ENCODE results near the gene BARX2. TPM values are rescaled to one million over a fixed set of nuclear protein-coding genes. Genes with fewer than 3 reads are reported as not detected.
"Not testable (repeated sequence)": the region's sequence is repeated elsewhere in the genome, so short reads cannot be mapped to it uniquely, and the experiment has no call there.

Gene BARX2, protein sequence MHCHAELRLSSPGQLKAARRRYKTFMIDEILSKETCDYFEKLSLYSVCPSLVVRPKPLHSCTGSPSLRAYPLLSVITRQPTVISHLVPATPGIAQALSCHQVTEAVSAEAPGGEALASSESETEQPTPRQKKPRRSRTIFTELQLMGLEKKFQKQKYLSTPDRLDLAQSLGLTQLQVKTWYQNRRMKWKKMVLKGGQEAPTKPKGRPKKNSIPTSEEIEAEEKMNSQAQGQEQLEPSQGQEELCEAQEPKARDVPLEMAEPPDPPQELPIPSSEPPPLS
- polyA plus RNA-seq (ENCODE audit: insufficient read length in 12 of 12), result 1 to 10 TPM in 6 of 12 donors, under 1 TPM in 4, not detected in 2; 0.48 to 7.9 (median 1.3) TPM
- long read RNA-seq, donor 1, result 0 reads
- long read RNA-seq, donor 2, partial matches to known transcripts, result 0 of 2 reads
- long read RNA-seq, donor 2, other reads (novel, unspliced or antisense), result 0 of 2 reads
- long read RNA-seq, donor 3, partial matches to known transcripts, result 0 of 1 reads
- long read RNA-seq, donor 3, other reads (novel, unspliced or antisense), result 0 of 1 reads
- long read RNA-seq, donor 4, partial matches to known transcripts, result 0 of 1 reads
- long read RNA-seq, donor 4, other reads (novel, unspliced or antisense), result 0 of 1 reads
- long read RNA-seq, donor 5, result 0 reads
- long read RNA-seq, donor 6, result 0 reads
- long read RNA-seq, donor 7, partial matches to known transcripts, result 0 of 1 reads
- long read RNA-seq, donor 7, other reads (novel, unspliced or antisense), result 0 of 1 reads
- long read RNA-seq, donor 8, result 0 reads
- long read RNA-seq, donor 9, result 0 reads
- long read RNA-seq, donor 10, result 0 reads
- long read RNA-seq, donor 11, partial matches to known transcripts, result 0 of 2 reads
- long read RNA-seq, donor 11, other reads (novel, unspliced or antisense), result 0 of 2 reads

DNA sequence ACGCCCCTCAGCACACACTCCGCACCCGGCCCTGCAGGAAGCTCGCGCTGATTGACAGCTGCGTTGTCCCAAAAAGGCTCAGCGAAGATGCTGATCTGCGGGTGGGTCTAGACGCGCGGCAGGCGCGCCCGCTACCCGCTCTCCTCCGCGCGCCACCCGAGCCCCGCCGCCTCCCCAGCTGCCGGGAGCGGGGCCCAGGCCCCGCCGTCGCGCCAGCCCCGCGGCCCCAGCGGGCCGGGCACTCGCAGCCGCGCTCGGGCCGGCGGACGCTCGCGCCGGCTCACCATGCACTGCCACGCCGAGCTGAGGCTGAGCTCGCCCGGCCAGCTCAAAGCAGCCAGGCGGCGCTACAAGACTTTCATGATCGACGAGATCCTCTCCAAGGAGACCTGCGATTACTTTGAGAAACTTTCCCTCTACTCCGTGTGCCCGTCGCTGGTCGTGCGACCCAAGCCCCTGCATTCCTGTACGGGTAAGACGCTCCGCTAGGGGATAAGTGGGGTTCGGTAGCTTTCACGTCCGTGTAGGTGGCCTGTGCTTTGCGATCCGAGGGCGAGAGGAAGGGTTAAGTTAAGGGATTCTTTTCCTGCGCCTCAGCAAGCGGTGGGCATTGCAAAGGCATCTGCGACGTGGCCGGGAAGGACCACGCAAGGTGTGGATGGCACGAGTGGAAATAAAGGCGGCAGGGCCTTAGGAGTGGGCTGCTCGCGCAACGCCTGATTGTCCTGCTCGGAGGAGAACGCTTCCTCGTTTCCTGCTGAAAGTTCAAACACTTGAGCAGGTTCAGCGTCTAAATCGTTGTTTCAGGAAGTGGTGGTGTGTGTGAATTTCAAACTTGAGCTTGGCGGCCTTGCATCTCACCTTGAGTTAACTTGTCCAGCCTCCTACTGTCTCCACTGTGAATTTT lies at the start of gene BARX2:
Gene BARX2, plus strand, starts transcription at position 98 of the 907 bp plus-strand sequence. Its CDS starts 188 bp downstream, at position 286.
- peak; percentile 61 for DNase-seq

DNA sequence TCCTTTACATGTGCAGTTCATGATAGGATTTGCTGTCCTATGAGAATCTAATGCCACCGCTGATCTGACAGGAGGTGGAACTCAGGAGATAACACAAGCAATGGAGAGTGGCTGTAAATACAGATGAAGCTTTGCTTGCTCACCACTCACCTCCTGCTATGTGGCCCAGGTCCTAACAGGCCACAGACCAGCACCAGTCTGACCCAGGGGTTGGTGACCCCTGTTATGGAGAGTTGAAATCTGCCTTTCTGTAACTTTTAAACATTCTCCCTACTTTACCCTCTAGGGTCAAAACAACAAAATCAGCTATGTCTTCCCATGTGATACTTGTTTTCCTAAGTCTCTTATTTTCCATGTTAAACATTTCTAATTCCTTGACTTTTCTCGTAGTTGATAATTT lies 48.7 kb upstream of the BARX2 start:
- no peak for DNase-seq

DNA sequence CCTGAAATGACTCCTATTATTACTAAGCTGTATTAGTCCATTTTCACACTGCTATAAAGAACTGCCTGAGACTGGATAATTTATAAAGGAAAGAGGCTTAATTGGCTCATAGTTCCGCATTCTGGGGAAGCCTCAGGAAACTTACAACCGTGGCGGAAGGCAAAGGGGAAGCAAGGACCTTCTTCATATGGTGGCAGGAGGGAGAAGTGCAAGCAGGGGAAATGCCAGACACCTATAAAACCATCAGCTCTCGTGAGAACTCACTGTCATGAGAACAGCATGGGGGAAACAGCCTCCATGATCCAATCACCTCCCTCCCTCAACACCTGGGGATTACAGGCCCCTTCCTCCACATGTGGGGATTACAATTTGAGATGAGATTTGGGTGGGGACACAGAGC lies 47.9 kb upstream of the BARX2 start:
- DNase-seq, result not testable (repeated sequence)

DNA sequence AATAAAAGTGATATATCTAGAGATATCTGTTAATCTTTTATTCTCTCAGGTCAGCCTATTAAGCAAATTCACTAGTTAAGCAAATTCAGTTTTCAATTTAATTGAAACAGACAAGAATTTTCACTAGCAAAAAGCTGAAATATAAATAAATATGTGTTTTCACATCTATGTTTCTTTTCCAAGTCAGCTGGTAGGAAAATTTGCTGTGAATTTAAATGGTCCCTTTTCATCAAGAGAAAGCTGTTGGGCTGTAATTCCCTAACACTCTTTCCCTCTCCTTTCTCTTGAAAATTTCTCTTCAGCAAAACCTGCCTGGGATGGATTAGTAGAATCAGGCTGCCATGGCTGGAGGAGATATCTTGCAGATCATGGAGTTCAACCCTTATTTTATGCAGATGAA lies 46.9 kb upstream of the BARX2 start:
- DNase-seq, result no peak

DNA sequence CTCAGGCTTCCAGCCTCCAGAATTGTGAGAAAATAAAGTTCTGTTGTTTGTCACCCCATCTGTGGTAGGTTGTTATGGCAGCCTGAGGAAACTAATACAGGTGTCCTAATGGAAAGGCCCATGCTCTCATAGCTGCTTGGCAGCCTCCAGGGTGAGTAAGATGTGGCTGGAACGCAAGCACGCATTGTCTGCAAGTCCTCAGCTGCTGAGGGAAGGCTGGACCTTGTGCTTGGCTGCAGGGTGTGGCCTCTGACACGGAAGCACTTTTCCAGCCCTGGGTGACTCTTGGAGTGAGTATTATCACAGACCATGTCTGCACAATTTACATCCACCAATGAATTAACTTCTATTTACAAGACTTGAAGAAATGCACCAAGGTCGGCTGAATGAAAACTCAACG lies 44.4 kb upstream of the BARX2 start:
- DNase-seq, result no peak

DNA sequence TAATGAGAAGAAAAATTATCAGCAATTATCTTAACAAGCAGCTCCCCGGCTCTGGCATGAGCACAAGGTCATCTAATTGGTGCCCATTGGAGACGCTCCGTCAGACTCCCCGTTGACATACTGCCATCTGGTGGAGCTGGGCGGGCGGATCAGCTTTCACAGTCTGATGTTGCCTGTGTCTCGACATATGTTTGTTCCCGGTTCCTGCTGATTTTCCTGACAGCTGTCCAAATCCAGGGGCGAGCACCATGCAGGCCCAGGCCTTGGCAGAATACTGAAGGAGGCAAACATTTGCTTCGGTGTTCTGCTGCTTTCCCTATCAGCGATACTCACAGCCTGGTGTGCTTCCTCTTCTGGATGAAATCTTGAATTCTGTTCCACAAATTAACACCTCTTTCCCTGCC lies 43.8 kb upstream of the BARX2 start:
- peak; percentile 86 for DNase-seq

DNA sequence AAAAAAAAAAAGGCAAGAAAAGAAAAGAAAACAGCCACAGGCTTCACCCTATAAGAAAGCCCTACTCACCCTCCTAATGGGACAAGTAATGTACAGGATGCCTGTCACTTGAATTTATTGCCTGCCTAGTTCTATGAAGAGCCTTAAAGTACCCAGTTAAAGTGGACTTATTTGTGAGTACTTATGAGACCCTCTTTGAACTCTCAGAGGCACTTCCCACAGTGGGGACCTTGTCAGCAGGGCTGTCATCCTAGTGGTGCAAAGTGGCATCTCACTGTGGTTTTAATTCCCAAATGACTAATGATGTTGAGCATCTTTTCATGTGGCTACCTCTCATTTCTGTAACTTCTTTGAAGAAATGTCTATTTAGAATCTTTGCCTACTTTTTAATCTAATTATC lies 41.8 kb upstream of the BARX2 start:
- DNase-seq, result no peak

DNA sequence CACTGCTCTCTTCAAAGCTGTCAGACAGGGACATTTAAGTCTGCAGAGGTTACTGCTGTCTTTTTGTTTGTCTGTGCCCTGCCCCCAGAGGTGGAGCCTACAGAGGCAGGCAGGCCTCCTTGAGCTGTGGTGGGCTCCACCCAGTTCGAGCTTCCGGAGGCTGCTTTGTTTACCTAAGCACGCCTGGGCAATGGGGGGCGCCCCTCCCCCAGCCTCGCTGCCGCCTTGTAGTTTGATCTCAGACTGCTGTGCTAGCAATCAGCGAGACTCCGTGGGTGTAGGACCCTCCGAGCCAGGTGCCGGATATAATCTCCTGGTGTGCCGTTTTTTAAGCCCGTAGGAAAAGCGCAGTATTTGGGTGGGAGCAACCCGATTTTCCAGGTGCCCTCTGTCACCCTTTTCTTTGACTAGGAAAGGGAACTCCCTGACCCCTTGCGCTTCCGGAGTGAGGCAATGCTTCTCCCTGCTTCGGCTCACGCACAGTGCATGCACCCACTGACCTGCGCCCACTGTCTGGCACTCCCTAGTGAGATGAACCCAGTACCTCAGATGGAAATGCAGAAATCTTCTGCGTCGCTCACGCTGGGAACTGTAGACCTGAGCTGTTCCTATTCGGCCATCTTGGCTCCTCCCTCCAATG lies 31.2 kb upstream of the BARX2 start:
- DNase-seq, result not testable (repeated sequence)

DNA sequence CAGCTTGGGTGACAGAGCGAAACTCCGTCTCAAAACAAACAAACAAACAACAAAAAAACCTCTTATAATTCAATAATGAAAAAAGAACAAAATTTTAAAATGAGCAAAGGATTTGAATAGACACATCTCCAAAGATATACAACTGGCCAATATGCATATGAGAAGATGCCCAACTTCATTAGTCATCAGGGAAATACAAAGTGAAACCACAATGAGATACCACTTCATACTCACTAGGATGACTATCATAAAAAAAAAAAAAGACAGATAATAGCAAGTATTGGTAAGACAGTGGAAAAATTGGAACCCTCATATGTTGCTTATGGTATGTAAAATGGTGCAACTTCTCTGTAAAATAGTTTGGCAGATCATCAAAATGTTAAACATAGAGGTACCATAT lies 28.7 kb upstream of the BARX2 start:
- no peak for DNase-seq

DNA sequence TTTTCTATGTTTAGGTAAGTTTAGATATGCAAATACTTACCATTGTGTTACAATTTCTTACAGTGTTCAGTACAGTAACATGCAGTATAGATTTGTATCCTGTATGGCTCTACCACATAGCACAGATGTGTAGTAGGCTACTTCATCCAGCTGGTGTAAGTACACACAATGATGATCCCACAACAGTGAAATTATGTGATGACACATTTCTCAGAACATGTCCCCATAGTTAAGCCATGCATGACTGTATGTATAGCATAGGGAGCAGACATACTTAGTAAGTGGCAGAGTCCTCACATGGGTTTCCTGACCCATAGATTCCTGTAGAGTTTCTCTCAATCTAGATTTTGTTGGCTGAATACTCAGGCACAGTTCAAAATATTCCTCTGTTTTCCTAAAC lies 26.8 kb upstream of the BARX2 start:
- DNase-seq, result no peak

DNA sequence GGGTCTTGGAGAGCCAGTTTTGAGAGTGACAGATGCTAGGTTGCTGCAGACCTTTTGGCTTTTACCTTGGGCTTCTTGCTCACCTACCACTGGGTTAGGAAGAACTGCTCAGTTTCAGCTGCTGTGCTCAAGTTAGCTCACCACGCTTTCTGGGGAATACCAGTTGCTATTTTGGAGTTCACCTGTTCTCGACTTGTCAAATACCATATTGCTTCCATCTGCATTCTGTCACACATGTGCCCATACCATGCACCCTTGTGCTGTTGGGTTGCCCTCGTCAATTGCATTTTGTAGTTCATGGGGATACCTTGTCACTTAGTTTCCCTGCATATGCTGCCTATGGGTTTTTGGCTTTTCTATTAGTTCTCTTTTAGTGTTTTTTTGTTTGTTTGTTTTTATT lies 23.0 kb upstream of the BARX2 start:
- DNase-seq, result no peak

DNA sequence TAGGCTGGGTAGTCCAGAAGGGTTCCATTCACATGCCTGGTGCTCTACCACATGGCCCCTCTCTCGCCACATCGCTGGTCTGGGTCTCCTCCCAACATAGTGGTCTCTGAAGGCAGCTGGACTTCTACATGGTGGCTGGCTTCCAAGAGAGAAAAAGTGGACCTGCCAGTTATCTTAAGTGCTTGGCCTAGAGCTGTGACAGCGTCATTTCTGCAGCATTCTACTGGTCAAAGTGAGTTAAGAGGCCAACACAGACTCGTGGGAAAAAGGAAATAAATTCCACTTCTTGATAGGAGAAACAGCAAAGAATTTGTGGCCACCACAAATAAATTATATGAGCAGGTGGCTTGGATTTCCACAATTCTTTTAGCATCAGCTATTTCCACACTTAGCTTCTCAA lies 21.0 kb upstream of the BARX2 start:
- DNase-seq, result no peak

DNA sequence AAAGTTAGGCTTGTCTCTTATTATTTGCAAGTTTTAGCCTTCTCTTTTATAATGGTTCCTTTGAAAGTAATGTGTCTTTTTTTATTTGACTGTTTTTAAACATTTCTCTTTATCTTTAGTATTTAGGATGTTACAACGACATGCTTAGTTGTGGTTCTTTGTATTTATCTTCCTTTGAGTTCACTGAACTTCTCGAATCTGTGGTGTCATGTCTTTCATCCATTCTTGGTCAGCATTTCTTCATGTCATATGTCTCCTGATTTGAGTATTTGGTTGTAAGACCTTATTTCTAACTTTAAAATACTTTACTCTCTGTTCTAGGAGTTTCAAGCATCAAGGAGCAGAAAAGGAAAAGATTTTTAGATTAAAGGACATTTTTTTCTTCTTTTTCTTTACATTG lies 15.9 kb upstream of the BARX2 start:
- no peak for DNase-seq

DNA sequence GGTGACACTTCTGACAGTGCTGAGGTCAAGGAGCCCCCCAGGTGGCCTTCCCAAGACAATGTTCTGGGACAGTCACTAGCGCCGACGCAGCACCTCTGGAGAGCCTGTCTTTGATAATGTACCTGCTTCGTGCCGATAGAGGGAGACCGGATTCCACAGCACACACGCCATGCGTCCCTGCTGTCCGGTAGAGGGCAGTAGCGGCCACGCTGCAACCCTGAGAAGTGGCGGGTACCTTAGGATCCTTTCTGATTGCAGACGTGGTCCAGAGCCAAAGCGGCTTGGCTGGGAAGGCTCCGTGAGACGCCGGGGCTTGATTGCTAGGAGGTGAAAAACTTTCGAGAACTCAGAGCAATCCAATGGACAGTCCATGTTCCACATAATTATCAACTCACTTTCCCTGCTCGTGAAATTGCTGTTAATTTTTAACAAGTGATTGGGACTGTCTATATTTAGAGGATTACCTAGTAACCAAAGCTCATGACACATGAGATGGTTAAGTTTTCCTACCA lies 11.4 kb upstream of the BARX2 start:
- DNase-seq, result peak; percentile 83

DNA sequence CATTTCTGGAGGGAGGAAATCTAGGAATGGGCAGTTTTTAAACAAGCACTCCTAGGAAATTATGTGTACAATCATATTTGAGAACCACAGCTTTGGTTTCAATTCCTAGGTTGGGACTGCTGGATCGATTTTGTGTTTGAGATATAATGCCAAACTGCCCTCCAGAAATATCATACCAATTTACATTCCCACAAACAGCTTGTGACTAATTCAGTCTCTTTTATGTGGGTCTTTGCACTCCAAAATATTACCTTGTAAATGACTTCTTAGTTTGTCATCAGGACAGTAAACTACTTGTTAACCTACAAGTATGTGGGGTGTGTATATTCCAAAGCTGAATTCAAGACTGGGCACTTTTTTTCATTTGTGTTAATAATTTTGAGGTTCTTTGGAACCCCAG lies 9.8 kb upstream of the BARX2 start:
- no peak for DNase-seq

DNA sequence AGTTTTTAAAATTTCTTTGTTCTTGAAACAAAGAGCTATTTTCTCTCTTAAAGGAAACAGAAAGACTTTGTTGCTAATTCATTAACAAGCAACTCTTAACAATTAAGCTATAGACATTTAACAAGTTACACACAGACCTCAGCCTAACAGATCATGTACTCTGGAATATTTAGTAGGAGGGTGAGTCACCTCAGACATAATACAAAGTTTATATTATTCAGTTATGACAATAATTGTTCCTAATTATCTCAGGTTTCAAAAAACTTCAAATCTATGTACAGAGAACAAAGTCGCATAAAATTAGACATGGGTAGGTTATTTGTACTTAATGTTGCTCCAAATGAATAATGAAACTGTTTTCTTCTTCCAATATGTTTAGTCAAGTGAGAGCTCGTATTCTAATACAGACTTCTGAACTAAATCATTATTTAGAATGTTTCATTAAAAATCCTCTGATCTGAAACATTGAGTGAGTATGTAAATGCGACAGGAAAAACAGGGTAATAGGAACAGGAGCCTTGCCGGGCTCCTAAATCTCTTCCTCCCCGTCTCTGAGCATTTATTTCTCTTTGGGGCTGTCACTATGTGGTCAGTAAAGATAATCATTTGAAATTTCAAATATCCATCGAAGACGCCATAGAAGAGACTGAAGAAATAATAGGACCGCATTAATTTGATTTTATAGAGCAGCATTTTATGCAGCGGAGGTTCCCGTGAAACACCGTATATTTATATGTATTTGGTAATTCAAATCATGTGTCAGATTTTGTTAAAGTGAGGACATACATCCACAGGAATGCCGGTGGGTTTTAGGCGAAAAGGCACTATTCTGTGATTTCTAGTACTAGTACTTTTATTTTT lies 8.7 kb upstream of the BARX2 start:
- no peak for DNase-seq

DNA sequence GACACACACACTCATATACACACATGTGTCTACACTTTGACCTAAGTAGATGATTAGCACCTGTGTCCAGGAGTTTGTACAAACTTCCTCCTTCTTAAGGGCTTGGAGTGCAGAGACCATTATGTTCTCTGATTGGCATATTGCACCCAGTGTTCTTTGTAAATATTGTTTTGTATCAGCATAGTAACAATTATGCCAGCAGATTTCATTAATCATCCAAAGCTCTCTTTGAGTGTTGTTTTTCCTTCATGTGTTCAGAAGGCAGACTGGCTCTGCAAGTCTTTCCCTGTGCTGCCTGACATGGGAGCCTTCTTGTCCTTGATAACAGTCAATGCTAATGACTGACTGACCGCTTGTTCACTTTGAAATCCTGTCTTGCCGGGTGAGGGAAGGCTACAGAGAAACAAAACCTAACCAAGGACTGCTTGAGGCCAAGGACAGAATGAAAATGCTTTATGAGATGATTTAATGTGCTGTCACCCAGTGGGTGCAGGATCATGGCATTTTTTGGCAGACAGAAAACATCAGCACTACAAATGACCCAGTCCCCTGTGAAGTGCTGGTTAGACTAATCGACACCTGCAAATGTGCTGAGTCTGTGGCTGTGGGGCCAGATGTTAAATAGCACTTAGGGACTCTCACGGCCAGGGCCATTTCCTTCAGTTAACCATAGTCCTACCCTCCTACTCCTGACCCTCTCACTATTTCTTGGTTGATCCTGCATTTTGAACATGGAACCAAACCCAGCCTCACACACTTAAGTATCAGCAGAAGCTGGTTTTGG lies 6.6 kb upstream of the BARX2 start:
- no peak for DNase-seq

DNA sequence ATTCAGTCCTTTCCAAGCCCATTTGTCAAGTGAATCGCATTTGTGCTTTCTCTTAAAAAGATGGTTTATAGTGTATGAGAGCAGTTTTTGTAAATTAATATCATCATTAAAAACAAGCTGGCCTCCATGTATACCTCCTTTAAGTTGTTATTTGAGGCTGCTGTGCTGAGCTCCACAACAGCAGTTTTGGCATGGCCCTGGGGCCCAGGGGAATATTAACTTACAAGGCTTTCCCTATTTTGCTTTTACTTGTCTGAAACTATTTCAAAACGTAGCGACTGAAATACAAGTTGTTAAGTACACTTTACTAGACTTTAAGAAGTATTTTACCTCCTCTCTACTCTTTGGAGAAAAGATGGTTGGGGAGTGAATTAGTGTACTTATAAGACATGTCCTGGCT lies 4.9 kb upstream of the BARX2 start:
- no peak for DNase-seq

All from muscle of arm (tissue), 14 donors.